GM12878 (cell line): ENCODE data around the gene AMBRA1. TPM values are rescaled to one million over a fixed set of nuclear protein-coding genes. Genes with fewer than 3 reads are reported as not detected.

Experiments
- ASH2L ChIP-seq: fragments of 300-600, 200-600 bp; sonication (generic); IDR thresholded peaks from 2 replicates; pipeline ENCODE4 v1.6.1; 2017; ENCODE audit warnings: low read depth, mild to moderate bottlenecking, borderline replicate concordance
- ATF3 ChIP-seq: IDR thresholded peaks from 2 replicates; pipeline ENCODE4 v1.6.1; 2011; ENCODE audit warnings: low read depth, mild to moderate bottlenecking, low read length, moderate library complexity, borderline replicate concordance; ENCODE audit errors: extremely low read depth
- BCLAF1 ChIP-seq: fragments of 450-650 bp; IDR thresholded peaks from 2 replicates; pipeline ENCODE4 v1.6.1; 2017; ENCODE audit warnings: antibody characterized with exemption, mild to moderate bottlenecking, moderate library complexity
- CHD4 ChIP-seq: fragments of 200-600 bp; sonication (generic); IDR thresholded peaks from 2 replicates; pipeline ENCODE4 v1.6.1; 2016; ENCODE audit warnings: mild to moderate bottlenecking
- ESRRA ChIP-seq: IDR thresholded peaks from 2 replicates; pipeline ENCODE4 v1.6.1; 2012; ENCODE audit warnings: mild to moderate bottlenecking, low read length, improper control_type of control experiment
- EZH2 ChIP-seq: IDR thresholded peaks from 2 replicates; pipeline ENCODE4 v1.6.1; 2012; ENCODE audit warnings: low read depth, mild to moderate bottlenecking, control low read depth, inconsistent platforms, low read length, borderline replicate concordance; ENCODE audit not compliant: control insufficient read depth
- HCFC1 ChIP-seq: fragments of 150-350 bp; IDR thresholded peaks from 2 replicates; pipeline ENCODE4 v1.6.1; 2014; ENCODE audit warnings: low read length
- IKZF2 ChIP-seq, 2 experiments: fragments of 450-650 bp; IDR thresholded peaks; 2 replicates each; pipeline ENCODE4 v1.6.1; 2017; ENCODE audit warnings: mild to moderate bottlenecking in 2 of 2, moderate library complexity in 2 of 2
- MTA3 ChIP-seq: IDR thresholded peaks from 2 replicates; pipeline ENCODE4 v1.6.1; 2012; ENCODE audit warnings: low read length, inconsistent platforms, borderline replicate concordance
- NFIC ChIP-seq: IDR thresholded peaks from 2 replicates; pipeline ENCODE4 v1.6.1; 2012; ENCODE audit warnings: low read depth, mild to moderate bottlenecking, inconsistent platforms, low read length, moderate library complexity
- RAD21 ChIP-seq: IDR thresholded peaks from 2 replicates; pipeline ENCODE4 v1.6.1; 2011; ENCODE audit warnings: mild to moderate bottlenecking, low read depth, low read length, moderate library complexity; ENCODE audit not compliant: insufficient read depth
- SIN3A ChIP-seq: IDR thresholded peaks from 2 replicates; pipeline ENCODE4 v1.6.1; 2012; ENCODE audit warnings: low read depth, low read length, improper control_type of control experiment
- SMC3 ChIP-seq: IDR thresholded peaks from 2 replicates; pipeline ENCODE4 v1.6.1; 2011; ENCODE audit warnings: low read length, improper control_type of control experiment, borderline replicate concordance
- SRF ChIP-seq, 2 experiments: IDR thresholded peaks; 2 replicates each; pipeline ENCODE4 v1.6.1; 2011; ENCODE audit warnings: low read depth in 2 of 2, low read length in 2 of 2, mild to moderate bottlenecking in 1 of 2, moderate library complexity in 1 of 2
- ZBTB40 ChIP-seq: fragments of 450-650 bp; IDR thresholded peaks from 2 replicates; pipeline ENCODE4 v1.6.1; 2016; ENCODE audit warnings: mild to moderate bottlenecking, moderate library complexity, borderline replicate concordance
- ZNF217 ChIP-seq: fragments of 450-650 bp; IDR thresholded peaks from 2 replicates; pipeline ENCODE4 v1.6.1; 2017; ENCODE audit warnings: antibody characterized with exemption, mild to moderate bottlenecking
- polyA plus RNA-seq, 11 experiments: library from polyadenylated mRNA; depleted of rRNA in 4 of 11; unstranded in 6 of 11; stranded (reverse) in 5 of 11; fragments of >200 nt; fragmentation: Nextera tagmentation in 4 of 11; fragmentation: Illumina TruSeq in 1 of 11; extraction: Ambion mirVana in 4 of 11; extraction: Trizol in 1 of 11; gene quantifications; 1 replicate in 1 of 11; 2 replicates in 10 of 11; pipeline versions ENCODE4 v1.2.1 to v1.2.3, GENCODE V29; 2011 to 2016; ENCODE audit warnings: inconsistent platforms in 2 of 11, missing spikeins in 2 of 11, low read depth in 1 of 11
- total RNA-seq, 4 experiments: library from RNA; depleted of rRNA in 3 of 4; stranded (reverse); fragments of >200 nt in 3 of 4; fragmentation: Illumina TruSeq in 1 of 4; extraction: Trizol in 1 of 4; gene quantifications; 2 replicates each; pipeline versions ENCODE4 v1.2.1 to v1.2.3, GENCODE V29; 2013 to 2021
- TF ChIP-seq, protein P1 (sequence below): fragments of 450-650 bp; IDR thresholded peaks from 2 replicates; pipeline ENCODE4 v1.6.1; 2017; ENCODE audit warnings: borderline replicate concordance

The AMBRA1 gene
- total and polyA plus RNA-seq, 10 of the 15 experiments (the other 5 are each of a cell fraction or from before 2014, with no cell fraction given): 0.57 to 34.3 (median 13.7) TPM

GRCh38 chr11:46593550-46594373 lies at the start of gene AMBRA1 (continued):
- TF ChIP-seq, protein P1, sequence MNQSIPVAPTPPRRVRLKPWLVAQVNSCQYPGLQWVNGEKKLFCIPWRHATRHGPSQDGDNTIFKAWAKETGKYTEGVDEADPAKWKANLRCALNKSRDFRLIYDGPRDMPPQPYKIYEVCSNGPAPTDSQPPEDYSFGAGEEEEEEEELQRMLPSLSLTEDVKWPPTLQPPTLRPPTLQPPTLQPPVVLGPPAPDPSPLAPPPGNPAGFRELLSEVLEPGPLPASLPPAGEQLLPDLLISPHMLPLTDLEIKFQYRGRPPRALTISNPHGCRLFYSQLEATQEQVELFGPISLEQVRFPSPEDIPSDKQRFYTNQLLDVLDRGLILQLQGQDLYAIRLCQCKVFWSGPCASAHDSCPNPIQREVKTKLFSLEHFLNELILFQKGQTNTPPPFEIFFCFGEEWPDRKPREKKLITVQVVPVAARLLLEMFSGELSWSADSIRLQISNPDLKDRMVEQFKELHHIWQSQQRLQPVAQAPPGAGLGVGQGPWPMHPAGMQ: no peak
- TF ChIP-seq HCFC1 (peak; percentile 84), ASH2L (peak; percentile 98; the same call in 1 of the 2 replicates), SIN3A (peak; percentile 92), SRF (IDR thresholded peaks at IDR 0.05; ENCODE audit: low read depth in 2 of 2, low read length in 2 of 2) (peak; percentile 93 to 100), NFIC (0 out of 2 replicates have a peak, but pooled peaks have one; percentile 25), CHD4 (no peak), RAD21 (no peak), ZNF217 (no peak), BCLAF1 (no peak), IKZF2 (IDR thresholded peaks at IDR 0.05) (no peak), ZBTB40 (peak; percentile 45; the same call in 1 of the 2 replicates), EZH2 (no peak), ATF3 (no peak), SMC3 (no peak), ESRRA (peak; percentile 66; the same call in 1 of the 2 replicates), MTA3 (no peak)
